ENCODE results near the gene SETBP1.

DNA sequence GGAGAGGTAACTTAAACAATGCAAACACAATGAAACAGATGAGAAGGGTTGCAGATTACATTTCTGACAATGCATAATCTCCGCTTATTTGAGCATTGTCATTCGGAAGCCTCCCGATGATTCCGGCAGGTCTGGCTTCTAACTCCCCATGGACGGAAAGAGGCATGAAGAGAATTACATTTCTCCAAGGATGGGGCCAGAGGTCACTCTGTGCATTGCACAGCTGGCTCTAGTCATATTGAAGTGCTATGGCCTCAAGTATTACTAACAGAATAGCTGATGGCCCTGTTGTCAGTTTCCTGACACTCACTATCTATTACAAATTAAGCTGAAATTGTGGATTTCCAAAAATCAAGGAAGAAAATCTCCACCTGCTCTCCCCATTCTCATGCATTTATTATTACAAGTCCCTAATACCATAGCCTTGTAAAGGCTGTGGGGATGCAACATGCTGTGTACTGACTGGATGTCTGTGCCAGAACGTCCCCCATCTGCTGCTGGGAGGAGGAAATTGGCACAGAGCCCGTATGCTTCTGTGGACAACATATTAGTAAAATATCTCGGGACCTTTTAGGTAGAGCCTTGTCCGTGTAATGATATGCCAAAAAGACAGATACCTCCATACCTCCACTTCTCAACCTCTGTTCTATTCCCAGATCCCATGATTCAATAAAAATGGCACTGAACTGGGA, 168.1 kb downstream of the SETBP1 start:
- TF ChIP-seq YY1 (IDR thresholded peaks at IDR 0.05; ENCODE audit: insufficient read depth, insufficient read length) (no peak), ZNF274 (IDR thresholded peaks at IDR 0.05; ENCODE audit: low read depth, low read length) (no peak), SUZ12 (IDR thresholded peaks at IDR 0.05; ENCODE audit: extremely low read depth, insufficient read depth, insufficient read length) (no peak)
